GM12878 (cell line): ENCODE measurements around the gene CMSS1. TPM values are rescaled to one million over a fixed set of nuclear protein-coding genes. Genes with fewer than 3 reads are reported as not detected.

Source experiments
- MTA2 ChIP-seq: fragments of 450-650 bp; IDR thresholded peaks from 2 replicates; pipeline ENCODE4 v1.6.1; 2016; ENCODE audit warnings: low read depth, mild to moderate bottlenecking, moderate library complexity
- NBN ChIP-seq: fragments of 450-650 bp; IDR thresholded peaks from 2 replicates; pipeline ENCODE4 v1.6.1; 2016
- NRF1 ChIP-seq: conservative IDR thresholded peaks from 2 replicates; pipeline ENCODE4 v1.6.1; 2011; ENCODE audit warnings: mild to moderate bottlenecking, low read depth, low read length, improper control_type of control experiment
- PAX8 ChIP-seq: fragments of 450-650 bp; IDR thresholded peaks from 2 replicates; pipeline ENCODE4 v1.6.1; 2017; ENCODE audit warnings: mild to moderate bottlenecking, moderate library complexity
- STAT3 ChIP-seq: IDR thresholded peaks from 2 replicates; pipeline ENCODE4 v1.6.1; 2011; ENCODE audit warnings: low read depth, low read length, improper control_type of control experiment
- TAF1 ChIP-seq: IDR thresholded peaks from 2 replicates; pipeline ENCODE4 v1.6.1; 2011; ENCODE audit warnings: mild to moderate bottlenecking, low read depth, low read length, borderline replicate concordance
- YY1 ChIP-seq: IDR thresholded peaks from 2 replicates; pipeline ENCODE4 v1.6.1; 2011; ENCODE audit warnings: low read depth, mild to moderate bottlenecking, low read length
- polyA plus RNA-seq, 11 experiments: library from polyadenylated mRNA; depleted of rRNA in 4 of 11; unstranded in 6 of 11; stranded (reverse) in 5 of 11; fragments of >200 nt; fragmentation: Nextera tagmentation in 4 of 11; fragmentation: Illumina TruSeq in 1 of 11; extraction: Ambion mirVana in 4 of 11; extraction: Trizol in 1 of 11; gene quantifications; 1 replicate in 1 of 11; 2 replicates in 10 of 11; pipeline versions ENCODE4 v1.2.1 to v1.2.3, GENCODE V29; 2011 to 2016; ENCODE audit warnings: inconsistent platforms in 2 of 11, missing spikeins in 2 of 11, low read depth in 1 of 11
- total RNA-seq, 4 experiments: library from RNA; depleted of rRNA in 3 of 4; stranded (reverse); fragments of >200 nt in 3 of 4; fragmentation: Illumina TruSeq in 1 of 4; extraction: Trizol in 1 of 4; gene quantifications; 2 replicates each; pipeline versions ENCODE4 v1.2.1 to v1.2.3, GENCODE V29; 2013 to 2021
- TF ChIP-seq, protein P1 (sequence below): IDR thresholded peaks from 2 replicates; pipeline ENCODE4 v1.6.1; 2012; ENCODE audit warnings: mild to moderate bottlenecking, low read depth, low read length
- TF ChIP-seq, protein P2 (sequence below): fragments of 450-650 bp; IDR thresholded peaks from 2 replicates; pipeline ENCODE4 v1.6.1; 2017; ENCODE audit warnings: mild to moderate bottlenecking, moderate library complexity
- TF ChIP-seq, protein P3 (sequence below): fragments of 450-650 bp; IDR thresholded peaks from 2 replicates; pipeline ENCODE4 v1.6.1; 2017; ENCODE audit warnings: mild to moderate bottlenecking

Gene CMSS1
- total and polyA plus RNA-seq, 10 of the 15 experiments (the other 5 are each of a cell fraction or from before 2014, with no cell fraction given): 31.0 to 118 (median 70.1) TPM

DNA sequence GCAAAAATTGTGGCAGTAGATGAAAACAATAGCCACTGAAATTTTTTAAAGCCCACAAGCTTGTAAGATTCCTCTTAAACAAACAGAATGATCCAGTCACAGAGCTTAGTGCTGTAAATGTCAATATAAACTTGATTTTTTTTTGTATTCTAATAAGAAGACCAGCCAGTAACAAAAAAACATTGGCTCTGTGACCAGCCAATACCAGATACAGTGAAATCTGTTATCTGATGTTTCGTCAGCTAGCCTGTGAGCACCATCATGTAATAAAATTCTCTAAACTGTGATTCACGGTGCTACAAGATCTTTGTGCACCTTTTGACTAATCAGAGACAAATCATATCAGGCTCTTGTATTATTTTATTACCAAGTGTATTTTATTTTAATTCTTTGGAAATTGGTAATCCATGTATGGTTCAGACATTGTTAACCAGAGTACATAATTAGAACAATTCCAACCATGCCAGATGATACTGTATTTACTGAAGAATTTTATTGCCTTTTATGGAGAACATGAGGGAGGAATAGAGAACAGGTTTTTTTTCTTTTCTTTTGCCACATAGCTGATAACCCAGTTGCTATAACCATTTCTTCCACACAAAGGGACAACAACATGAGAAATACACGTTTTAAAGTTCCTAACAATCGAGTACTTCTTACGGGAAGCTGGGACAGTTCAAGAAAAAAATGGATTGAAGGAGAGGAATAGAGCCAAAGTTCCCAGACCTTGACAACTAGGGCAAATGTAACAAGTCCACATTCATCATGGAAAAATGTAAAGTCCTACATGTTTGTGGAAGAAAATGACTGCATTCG, 224.7 kb downstream of the CMSS1 start (continued):
- TF ChIP-seq, protein P1, sequence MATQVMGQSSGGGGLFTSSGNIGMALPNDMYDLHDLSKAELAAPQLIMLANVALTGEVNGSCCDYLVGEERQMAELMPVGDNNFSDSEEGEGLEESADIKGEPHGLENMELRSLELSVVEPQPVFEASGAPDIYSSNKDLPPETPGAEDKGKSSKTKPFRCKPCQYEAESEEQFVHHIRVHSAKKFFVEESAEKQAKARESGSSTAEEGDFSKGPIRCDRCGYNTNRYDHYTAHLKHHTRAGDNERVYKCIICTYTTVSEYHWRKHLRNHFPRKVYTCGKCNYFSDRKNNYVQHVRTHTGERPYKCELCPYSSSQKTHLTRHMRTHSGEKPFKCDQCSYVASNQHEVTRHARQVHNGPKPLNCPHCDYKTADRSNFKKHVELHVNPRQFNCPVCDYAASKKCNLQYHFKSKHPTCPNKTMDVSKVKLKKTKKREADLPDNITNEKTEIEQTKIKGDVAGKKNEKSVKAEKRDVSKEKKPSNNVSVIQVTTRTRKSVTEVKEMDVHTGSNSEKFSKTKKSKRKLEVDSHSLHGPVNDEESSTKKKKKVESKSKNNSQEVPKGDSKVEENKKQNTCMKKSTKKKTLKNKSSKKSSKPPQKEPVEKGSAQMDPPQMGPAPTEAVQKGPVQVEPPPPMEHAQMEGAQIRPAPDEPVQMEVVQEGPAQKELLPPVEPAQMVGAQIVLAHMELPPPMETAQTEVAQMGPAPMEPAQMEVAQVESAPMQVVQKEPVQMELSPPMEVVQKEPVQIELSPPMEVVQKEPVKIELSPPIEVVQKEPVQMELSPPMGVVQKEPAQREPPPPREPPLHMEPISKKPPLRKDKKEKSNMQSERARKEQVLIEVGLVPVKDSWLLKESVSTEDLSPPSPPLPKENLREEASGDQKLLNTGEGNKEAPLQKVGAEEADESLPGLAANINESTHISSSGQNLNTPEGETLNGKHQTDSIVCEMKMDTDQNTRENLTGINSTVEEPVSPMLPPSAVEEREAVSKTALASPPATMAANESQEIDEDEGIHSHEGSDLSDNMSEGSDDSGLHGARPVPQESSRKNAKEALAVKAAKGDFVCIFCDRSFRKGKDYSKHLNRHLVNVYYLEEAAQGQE: no peak
- TF ChIP-seq PAX8 (no peak), MTA2 (no peak), TAF1 (no peak), YY1 (no peak), NBN (no peak), STAT3 (no peak), NRF1 (no peak)
- TF ChIP-seq, protein P2, sequence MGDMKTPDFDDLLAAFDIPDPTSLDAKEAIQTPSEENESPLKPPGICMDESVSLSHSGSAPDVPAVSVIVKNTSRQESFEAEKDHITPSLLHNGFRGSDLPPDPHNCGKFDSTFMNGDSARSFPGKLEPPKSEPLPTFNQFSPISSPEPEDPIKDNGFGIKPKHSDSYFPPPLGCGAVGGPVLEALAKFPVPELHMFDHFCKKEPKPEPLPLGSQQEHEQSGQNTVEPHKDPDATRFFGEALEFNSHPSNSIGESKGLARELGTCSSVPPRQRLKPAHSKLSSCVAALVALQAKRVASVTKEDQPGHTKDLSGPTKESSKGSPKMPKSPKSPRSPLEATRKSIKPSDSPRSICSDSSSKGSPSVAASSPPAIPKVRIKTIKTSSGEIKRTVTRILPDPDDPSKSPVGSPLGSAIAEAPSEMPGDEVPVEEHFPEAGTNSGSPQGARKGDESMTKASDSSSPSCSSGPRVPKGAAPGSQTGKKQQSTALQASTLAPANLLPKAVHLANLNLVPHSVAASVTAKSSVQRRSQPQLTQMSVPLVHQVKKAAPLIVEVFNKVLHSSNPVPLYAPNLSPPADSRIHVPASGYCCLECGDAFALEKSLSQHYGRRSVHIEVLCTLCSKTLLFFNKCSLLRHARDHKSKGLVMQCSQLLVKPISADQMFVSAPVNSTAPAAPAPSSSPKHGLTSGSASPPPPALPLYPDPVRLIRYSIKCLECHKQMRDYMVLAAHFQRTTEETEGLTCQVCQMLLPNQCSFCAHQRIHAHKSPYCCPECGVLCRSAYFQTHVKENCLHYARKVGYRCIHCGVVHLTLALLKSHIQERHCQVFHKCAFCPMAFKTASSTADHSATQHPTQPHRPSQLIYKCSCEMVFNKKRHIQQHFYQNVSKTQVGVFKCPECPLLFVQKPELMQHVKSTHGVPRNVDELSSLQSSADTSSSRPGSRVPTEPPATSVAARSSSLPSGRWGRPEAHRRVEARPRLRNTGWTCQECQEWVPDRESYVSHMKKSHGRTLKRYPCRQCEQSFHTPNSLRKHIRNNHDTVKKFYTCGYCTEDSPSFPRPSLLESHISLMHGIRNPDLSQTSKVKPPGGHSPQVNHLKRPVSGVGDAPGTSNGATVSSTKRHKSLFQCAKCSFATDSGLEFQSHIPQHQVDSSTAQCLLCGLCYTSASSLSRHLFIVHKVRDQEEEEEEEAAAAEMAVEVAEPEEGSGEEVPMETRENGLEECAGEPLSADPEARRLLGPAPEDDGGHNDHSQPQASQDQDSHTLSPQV: no peak
- TF ChIP-seq, protein P3, sequence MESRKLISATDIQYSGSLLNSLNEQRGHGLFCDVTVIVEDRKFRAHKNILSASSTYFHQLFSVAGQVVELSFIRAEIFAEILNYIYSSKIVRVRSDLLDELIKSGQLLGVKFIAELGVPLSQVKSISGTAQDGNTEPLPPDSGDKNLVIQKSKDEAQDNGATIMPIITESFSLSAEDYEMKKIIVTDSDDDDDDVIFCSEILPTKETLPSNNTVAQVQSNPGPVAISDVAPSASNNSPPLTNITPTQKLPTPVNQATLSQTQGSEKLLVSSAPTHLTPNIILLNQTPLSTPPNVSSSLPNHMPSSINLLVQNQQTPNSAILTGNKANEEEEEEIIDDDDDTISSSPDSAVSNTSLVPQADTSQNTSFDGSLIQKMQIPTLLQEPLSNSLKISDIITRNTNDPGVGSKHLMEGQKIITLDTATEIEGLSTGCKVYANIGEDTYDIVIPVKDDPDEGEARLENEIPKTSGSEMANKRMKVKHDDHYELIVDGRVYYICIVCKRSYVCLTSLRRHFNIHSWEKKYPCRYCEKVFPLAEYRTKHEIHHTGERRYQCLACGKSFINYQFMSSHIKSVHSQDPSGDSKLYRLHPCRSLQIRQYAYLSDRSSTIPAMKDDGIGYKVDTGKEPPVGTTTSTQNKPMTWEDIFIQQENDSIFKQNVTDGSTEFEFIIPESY: no peak
